Hepatocyte (in vitro differentiated cells): Measurements from ENCODE around the gene DIS3L2.

Source experiments
- EZH2 ChIP-seq: fragments of 200-600 bp; sonication (generic); IDR thresholded peaks from 2 replicates; pipeline ENCODE4 v1.6.1; 2016; ENCODE audit warnings: antibody characterized with exemption, mild to moderate bottlenecking, borderline replicate concordance
- EZH2phosphoT487 ChIP-seq: fragments of 200-600 bp; sonication (generic); IDR thresholded peaks from one replicate; pipeline ENCODE4 v1.6.1; 2018; ENCODE audit warnings: antibody characterized with exemption, mild to moderate bottlenecking, low read depth, moderate library complexity; ENCODE audit not compliant: unreplicated experiment, severe bottlenecking
- TF ChIP-seq, protein P1 (sequence below): fragments of 200-600 bp; sonication (generic); IDR thresholded peaks from 2 replicates; pipeline ENCODE4 v1.5.1; 2016; ENCODE audit warnings: antibody characterized with exemption, mild to moderate bottlenecking; ENCODE audit not compliant: poor library complexity

DNA sequence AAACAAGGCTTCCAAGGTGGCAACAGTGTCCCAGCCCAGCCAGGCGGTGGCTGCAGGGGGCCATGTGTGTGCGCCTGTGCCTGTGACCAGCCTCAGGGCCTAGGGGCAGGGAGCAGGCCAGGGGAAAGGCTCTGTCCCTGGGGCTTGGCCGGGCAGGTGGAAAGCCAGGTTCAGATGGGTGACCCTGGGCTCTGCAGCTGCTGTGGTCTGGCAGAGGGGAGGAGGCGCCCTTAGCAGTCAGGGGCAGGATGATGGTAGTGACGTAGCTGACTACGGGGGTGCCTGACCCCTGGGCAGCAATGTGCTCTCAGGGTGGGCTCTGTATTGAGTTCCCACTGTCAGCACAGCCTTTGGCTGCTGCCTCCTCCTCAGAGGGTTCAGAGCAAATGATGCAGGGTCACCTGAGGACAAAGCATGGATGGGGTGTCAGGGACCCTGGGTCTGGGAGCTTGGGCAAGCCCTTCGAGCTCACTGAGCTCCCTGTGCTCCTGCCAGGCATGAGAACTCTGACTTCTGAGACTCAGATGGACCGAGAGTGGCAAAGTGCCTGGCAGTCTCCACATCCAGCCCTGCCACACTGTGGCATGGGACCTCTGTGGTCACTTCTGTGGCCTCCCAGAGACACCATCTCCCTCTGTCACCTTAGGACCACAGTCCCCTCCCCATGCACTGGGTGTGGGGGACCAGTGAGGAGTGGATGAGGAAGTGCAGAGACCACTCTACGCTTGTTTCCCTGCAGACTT is 360.5 kb downstream of the DIS3L2 start:
- TF ChIP-seq, protein P1, sequence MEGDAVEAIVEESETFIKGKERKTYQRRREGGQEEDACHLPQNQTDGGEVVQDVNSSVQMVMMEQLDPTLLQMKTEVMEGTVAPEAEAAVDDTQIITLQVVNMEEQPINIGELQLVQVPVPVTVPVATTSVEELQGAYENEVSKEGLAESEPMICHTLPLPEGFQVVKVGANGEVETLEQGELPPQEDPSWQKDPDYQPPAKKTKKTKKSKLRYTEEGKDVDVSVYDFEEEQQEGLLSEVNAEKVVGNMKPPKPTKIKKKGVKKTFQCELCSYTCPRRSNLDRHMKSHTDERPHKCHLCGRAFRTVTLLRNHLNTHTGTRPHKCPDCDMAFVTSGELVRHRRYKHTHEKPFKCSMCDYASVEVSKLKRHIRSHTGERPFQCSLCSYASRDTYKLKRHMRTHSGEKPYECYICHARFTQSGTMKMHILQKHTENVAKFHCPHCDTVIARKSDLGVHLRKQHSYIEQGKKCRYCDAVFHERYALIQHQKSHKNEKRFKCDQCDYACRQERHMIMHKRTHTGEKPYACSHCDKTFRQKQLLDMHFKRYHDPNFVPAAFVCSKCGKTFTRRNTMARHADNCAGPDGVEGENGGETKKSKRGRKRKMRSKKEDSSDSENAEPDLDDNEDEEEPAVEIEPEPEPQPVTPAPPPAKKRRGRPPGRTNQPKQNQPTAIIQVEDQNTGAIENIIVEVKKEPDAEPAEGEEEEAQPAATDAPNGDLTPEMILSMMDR, result no peak
- TF ChIP-seq EZH2phosphoT487 (no peak), EZH2 (no peak)
